ENCODE results near the gene CLN5.

Gene CLN5

DNA sequence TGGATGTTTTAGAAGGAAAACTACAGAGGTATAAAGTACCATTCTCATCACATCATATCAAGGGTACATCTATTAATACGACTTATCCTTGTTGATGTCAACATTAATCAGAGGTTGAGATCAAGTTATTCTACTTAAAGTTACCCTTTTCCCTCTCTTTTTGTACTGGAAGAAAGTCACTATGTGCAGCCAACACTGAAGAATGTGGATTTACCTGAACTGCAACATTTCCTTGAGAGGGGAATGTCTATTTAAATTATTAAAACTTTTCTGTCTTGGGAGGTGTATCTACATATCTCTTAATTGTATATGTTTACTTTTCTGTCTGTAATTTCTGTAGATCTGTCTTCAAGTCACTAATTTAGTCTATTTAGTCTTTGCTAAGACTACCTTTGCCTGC, 37.6 kb downstream of the CLN5 start:
- no peaks in the 10 kb centered on the region; the same call in 1 of the 2 replicates for H3K36me3 ChIP-seq (ENCODE audit: insufficient read depth, low read length)
- no peak overlapping the region for H3K9ac ChIP-seq (ENCODE audit: low read length)
- no peak overlapping the region for H3K4me2 ChIP-seq (ENCODE audit: low read length)
- TF ChIP-seq, protein P1, sequence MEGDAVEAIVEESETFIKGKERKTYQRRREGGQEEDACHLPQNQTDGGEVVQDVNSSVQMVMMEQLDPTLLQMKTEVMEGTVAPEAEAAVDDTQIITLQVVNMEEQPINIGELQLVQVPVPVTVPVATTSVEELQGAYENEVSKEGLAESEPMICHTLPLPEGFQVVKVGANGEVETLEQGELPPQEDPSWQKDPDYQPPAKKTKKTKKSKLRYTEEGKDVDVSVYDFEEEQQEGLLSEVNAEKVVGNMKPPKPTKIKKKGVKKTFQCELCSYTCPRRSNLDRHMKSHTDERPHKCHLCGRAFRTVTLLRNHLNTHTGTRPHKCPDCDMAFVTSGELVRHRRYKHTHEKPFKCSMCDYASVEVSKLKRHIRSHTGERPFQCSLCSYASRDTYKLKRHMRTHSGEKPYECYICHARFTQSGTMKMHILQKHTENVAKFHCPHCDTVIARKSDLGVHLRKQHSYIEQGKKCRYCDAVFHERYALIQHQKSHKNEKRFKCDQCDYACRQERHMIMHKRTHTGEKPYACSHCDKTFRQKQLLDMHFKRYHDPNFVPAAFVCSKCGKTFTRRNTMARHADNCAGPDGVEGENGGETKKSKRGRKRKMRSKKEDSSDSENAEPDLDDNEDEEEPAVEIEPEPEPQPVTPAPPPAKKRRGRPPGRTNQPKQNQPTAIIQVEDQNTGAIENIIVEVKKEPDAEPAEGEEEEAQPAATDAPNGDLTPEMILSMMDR (IDR thresholded peaks at IDR 0.05; ENCODE audit: low read length), result no peak
- TF ChIP-seq EZH2 (IDR thresholded peaks at IDR 0.05; ENCODE audit: borderline replicate concordance, low read length), result no peak
- H2AFZ ChIP-seq (ENCODE audit: low read length), result no peak overlapping the region
- H3K27me3 ChIP-seq (ENCODE audit: insufficient read depth, low read length), result no peaks in the 10 kb centered on the region
- H3K4me1 ChIP-seq (ENCODE audit: insufficient read depth, low read length, severe bottlenecking), result peaks cover 25% of the 10 kb centered on the region
- no peaks in the 10 kb centered on the region for H3K9me3 ChIP-seq (ENCODE audit: low read length)
- no peaks in the 10 kb centered on the region for H3K9me2 ChIP-seq (ENCODE audit: low read depth, low read length)
- peaks cover 19% of the 10 kb centered on the region for H3K79me2 ChIP-seq (ENCODE audit: insufficient read depth, low read length)
- no peaks in the 10 kb centered on the region for H3F3A ChIP-seq (ENCODE audit: insufficient read depth, low read length)
- H3K4me3 ChIP-seq (ENCODE audit: low read depth, low read length, poor library complexity, severe bottlenecking), result no peak overlapping the region
- no peak overlapping the region for H3K27ac ChIP-seq (ENCODE audit: low read depth, low read length, poor library complexity, severe bottlenecking)
- H4K20me1 ChIP-seq (ENCODE audit: insufficient read depth, low read length), result no peaks in the 10 kb centered on the region

DNA sequence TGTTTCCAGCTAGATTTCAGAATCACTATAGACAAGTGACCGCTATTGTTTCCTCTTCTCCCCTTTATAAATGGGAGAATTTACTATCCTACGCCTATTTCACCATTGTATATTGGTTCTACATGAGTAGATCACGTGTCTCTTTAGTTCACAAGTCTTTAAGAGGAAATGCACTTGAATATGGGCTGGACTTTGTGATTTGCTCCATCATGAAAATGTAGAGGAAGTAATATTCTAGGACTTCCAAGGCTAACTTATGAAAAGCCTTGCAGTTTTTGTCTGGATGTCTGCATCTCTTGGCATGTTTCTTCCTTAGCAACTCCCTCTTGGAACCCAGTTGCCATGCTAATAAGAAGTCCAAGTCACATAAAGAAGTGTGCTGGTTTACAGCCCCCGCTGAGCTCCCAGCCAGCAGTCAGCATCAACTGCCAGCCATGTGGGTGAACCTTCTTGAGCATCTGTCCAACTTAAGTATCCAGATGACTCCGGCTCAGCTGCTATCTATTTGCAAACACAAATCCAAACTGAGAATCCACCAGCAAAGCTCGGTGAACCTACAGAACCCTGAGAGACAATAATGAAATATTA, 39.9 kb downstream of the CLN5 start:
- H3K4me2 ChIP-seq (ENCODE audit: low read length), result no peak overlapping the region
- no peaks in the 10 kb centered on the region for H3K79me2 ChIP-seq (ENCODE audit: insufficient read depth, low read length)
- H3K9ac ChIP-seq (ENCODE audit: low read length), result no peak overlapping the region

DNA sequence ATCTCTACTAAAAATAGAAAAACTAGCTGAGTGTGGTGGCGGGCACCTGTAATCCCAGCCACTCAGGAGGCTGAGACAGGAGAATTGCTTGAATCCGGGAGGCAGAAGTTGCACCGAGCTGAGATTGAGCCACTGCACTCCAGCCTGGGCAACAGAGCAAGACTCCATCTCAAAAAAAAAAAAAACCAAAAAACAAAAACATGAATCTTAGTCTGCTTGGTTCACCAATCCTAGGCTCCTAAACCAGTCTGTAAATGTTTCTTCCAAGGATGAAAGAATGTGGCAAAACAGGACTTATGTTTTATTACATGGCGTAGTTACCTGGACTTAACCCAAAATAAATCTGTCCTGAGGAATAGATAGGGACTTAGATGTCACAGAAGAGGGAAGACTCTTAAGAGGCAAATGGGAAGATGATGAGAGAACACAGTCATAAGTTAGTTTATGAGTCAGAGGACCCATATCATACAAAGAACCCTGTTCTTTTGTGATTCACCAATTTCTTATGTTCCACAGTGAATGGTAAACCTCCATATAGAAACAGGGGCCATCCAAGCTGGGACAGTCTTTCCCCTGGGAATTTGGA, 41.9 kb downstream of the CLN5 start:
- Histone ChIP-seq H3K9me3 (ENCODE audit: low read length) (no peaks in the 10 kb centered on the region), H3K9ac (ENCODE audit: low read length) (no peak overlapping the region), H3K4me1 (ENCODE audit: insufficient read depth, low read length, severe bottlenecking) (no peaks in the 10 kb centered on the region), H4K20me1 (ENCODE audit: insufficient read depth, low read length) (no peaks in the 10 kb centered on the region), H3K27me3 (ENCODE audit: insufficient read depth, low read length) (no peaks in the 10 kb centered on the region), H2AFZ (ENCODE audit: low read length) (no peak overlapping the region), H3K79me2 (ENCODE audit: insufficient read depth, low read length) (no peaks in the 10 kb centered on the region), H3K9me2 (ENCODE audit: low read depth, low read length) (no peaks in the 10 kb centered on the region), H3F3A (ENCODE audit: insufficient read depth, low read length) (no peaks in the 10 kb centered on the region), H3K36me3 (ENCODE audit: insufficient read depth, low read length) (no peaks in the 10 kb centered on the region; the same call in 1 of the 2 replicates), H3K4me3 (ENCODE audit: low read depth, low read length, poor library complexity, severe bottlenecking) (no peak overlapping the region), H3K27ac (ENCODE audit: low read depth, low read length, poor library complexity, severe bottlenecking) (no peak overlapping the region), H3K4me2 (ENCODE audit: low read length) (no peak overlapping the region)
- TF ChIP-seq, protein P1 (IDR thresholded peaks at IDR 0.05; ENCODE audit: low read length), result no peak
- TF ChIP-seq EZH2 (IDR thresholded peaks at IDR 0.05; ENCODE audit: borderline replicate concordance, low read length), result no peak

More for the DNA sequence above, 39.9 kb downstream of the CLN5 start:
- H3K27me3 ChIP-seq (ENCODE audit: insufficient read depth, low read length), result no peaks in the 10 kb centered on the region
- H3K9me2 ChIP-seq (ENCODE audit: low read depth, low read length), result no peaks in the 10 kb centered on the region
- no peak overlapping the region for H2AFZ ChIP-seq (ENCODE audit: low read length)
- H3F3A ChIP-seq (ENCODE audit: insufficient read depth, low read length), result no peaks in the 10 kb centered on the region
- H3K9me3 ChIP-seq (ENCODE audit: low read length), result no peaks in the 10 kb centered on the region
- no peaks in the 10 kb centered on the region; the same call in 1 of the 2 replicates for H3K36me3 ChIP-seq (ENCODE audit: insufficient read depth, low read length)
- no peak for TF ChIP-seq EZH2 (IDR thresholded peaks at IDR 0.05; ENCODE audit: borderline replicate concordance, low read length)
- TF ChIP-seq, protein P1 (IDR thresholded peaks at IDR 0.05; ENCODE audit: low read length), result no peak
- H3K4me3 ChIP-seq (ENCODE audit: low read depth, low read length, poor library complexity, severe bottlenecking), result no peak overlapping the region
- H4K20me1 ChIP-seq (ENCODE audit: insufficient read depth, low read length), result no peaks in the 10 kb centered on the region
- H3K27ac ChIP-seq (ENCODE audit: low read depth, low read length, poor library complexity, severe bottlenecking), result no peak overlapping the region
- H3K4me1 ChIP-seq (ENCODE audit: insufficient read depth, low read length, severe bottlenecking), result peaks cover 12% of the 10 kb centered on the region

All from OCI-LY1 (cell line).